HFFc6 (cell line): ENCODE results near the gene RPL29. TPM values are rescaled to one million over a fixed set of nuclear protein-coding genes. Genes with fewer than 3 reads are reported as not detected.

Experiments
- DNase-seq: peaks from one replicate; pipeline ENCODE4 v3.0.0-alpha.2; 2018
- H3K27ac Mint-ChIP-seq: 2 replicates; pipeline ENCODE4 v1.8.0; 2020; ENCODE audit warnings: mild to moderate bottlenecking, mixed read lengths
- H3K27me3 Mint-ChIP-seq: 2 replicates; pipeline ENCODE4 v1.8.0; 2021; ENCODE audit warnings: mild to moderate bottlenecking, moderate library complexity, mixed read lengths; ENCODE audit not compliant: insufficient read depth
- H3K36me3 Mint-ChIP-seq: 2 replicates; pipeline ENCODE4 v1.8.0; 2021; ENCODE audit warnings: low read depth, mixed read lengths
- H3K4me1 Mint-ChIP-seq: 2 replicates; pipeline ENCODE4 v1.8.0; 2020; ENCODE audit warnings: low read depth, mixed read lengths
- H3K4me3 Mint-ChIP-seq: 2 replicates; pipeline ENCODE4 v1.8.0; 2020; ENCODE audit warnings: mild to moderate bottlenecking, moderate library complexity, mixed read lengths
- H3K9me3 Mint-ChIP-seq: 2 replicates; pipeline ENCODE4 v1.8.0; 2020; ENCODE audit warnings: mild to moderate bottlenecking, mixed read lengths
- total RNA-seq, 6 experiments: library from RNA; stranded (reverse); fragmentation: NEBNext Ultra II Directional; extraction: Animal tissue kit (Norgen Biotek cat#: 25700); gene quantifications; 2 replicates in 1 of 6; 3 replicates in 5 of 6; pipeline ENCODE4 v1.2.3, GENCODE V29; 2021
- TF ChIP-seq, protein P1 (sequence below): fragments of 200-600 bp; sonication (generic); IDR thresholded peaks from 2 replicates; pipeline ENCODE4 v1.5.0; 2021; ENCODE audit warnings: antibody characterized with exemption, mild to moderate bottlenecking

RPL29 gene
- total RNA-seq, 6 experiments from 2014 or later = 1,011 to 1,270 (median 1,111) TPM

DNA sequence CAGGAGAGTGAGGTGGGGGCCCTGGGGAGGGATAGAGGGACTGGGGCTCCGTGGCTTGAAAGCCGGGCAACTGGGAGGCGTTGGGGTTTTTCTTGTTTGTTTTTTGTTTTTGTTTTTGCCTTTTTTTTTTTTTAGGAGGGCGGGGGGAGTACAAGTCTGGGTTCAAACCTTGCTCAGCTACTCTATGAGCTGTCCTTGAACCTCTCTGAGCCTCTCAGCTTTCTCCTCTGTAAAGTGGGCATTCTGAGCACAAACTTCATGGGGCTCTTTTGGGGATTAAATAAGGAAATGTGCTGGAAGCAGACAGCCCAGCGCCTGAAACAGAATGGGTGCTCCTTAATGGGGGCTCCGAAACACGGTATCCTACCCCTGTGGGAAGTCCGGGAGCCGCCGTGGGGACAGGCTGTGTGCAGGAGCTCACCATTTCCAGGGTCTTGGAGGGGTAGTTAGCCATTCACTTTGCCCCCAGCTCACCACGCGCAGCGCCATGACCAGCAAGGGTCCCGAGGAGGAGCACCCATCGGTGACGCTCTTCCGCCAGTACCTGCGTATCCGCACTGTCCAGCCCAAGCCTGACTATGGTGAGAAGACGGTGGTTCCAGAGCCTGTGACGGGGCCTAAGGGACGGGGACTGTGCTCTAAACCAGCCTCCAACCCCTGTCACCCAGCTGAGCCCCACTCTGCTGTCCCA lies 12.0 kb downstream of the RPL29 start:
- Mint-ChIP-seq H3K4me3 (peak overlapping the region; percentile 90), H3K27ac (peak overlapping the region; percentile 93), H3K4me1 (peaks cover 34% of the 10 kb centered on the region), H3K36me3 (no peaks in the 10 kb centered on the region), H3K9me3 (no peaks in the 10 kb centered on the region), H3K27me3 (peaks cover 2% of the 10 kb centered on the region)
- no peak for DNase-seq
- TF ChIP-seq, protein P1, sequence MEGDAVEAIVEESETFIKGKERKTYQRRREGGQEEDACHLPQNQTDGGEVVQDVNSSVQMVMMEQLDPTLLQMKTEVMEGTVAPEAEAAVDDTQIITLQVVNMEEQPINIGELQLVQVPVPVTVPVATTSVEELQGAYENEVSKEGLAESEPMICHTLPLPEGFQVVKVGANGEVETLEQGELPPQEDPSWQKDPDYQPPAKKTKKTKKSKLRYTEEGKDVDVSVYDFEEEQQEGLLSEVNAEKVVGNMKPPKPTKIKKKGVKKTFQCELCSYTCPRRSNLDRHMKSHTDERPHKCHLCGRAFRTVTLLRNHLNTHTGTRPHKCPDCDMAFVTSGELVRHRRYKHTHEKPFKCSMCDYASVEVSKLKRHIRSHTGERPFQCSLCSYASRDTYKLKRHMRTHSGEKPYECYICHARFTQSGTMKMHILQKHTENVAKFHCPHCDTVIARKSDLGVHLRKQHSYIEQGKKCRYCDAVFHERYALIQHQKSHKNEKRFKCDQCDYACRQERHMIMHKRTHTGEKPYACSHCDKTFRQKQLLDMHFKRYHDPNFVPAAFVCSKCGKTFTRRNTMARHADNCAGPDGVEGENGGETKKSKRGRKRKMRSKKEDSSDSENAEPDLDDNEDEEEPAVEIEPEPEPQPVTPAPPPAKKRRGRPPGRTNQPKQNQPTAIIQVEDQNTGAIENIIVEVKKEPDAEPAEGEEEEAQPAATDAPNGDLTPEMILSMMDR = no peak

DNA sequence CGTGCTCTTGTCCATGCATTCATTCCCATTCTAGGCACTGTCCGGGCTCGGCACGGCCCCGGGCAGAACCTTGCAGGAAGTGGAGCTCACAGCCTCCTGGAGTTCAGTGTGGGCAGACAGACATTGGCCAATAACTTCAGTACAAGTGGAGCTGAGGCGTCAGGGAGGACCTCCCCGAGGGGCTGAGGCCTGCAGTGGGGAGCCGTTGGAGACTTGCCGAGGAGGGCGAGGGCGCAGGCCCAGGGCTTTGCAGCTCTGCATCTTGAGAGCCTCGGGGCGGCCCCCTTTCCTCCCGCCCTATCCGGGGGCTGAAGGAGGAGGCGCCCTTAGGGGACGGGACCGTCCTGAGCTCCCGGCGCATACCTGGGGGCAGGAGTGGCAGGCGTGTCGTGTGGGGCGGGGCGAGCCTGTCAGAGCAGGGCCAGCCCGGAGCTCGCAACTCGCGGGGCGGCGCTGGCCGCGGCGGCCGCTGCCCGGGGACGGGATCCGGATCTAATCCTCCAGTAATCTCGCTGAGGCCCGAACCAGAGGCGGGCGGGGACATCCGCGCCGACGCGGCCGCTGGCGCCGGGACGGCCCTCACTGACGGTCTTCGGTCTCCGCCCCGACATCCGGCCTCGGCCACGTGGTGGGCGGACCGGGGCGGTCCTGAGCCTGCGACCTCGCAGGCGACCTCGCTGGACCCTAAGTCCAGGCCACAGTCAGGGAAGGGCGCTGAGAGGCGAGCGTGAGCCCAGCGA lies 12.7 kb downstream of the RPL29 start, which contains the start of gene ACY1:
Gene ACY1, plus strand, starts transcription at position 698 of the 740 bp plus-strand sequence. CDS start 530 bp downstream, outside the sequence.
- peak within 1 kb of the TSS; percentile 90 for H3K4me3 Mint-ChIP-seq
- no peaks in the 10 kb centered on the region for H3K9me3 Mint-ChIP-seq
- peak within 1 kb of the TSS; percentile 93 for H3K27ac Mint-ChIP-seq
- H3K27me3 Mint-ChIP-seq = peaks cover 2% of the 10 kb centered on the region
- peaks cover 33% of the 10 kb centered on the region for H3K4me1 Mint-ChIP-seq
- H3K36me3 Mint-ChIP-seq = no peaks in the 10 kb centered on the region
- peak; percentile 86 for DNase-seq
- TF ChIP-seq, protein P1 = peak; percentile 40; the same call in 1 of the 2 replicates

DNA sequence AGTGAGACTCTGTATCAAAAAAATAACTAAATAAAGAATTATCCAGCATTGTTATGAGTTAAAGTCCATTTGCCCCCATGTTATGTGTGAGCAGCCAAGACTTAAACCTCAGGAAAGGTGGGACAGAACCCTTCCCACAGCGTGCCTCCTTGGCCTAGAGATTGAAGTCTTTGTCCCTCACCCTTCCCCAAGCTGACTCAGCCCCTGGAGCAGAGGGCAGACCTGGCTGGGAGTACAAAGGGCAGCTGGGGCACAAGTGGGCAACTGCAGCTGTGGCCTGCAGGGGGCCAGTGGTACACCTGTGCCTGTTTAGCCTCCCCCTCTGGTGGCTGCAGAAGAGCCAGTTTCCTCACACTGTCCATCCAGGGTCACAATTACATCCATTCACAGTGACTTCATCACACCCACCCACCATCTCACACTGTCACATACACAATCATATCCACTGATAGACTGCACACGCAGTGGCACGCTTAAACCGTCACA lies 13.3 kb downstream of the RPL29 start:
- Mint-ChIP-seq H3K9me3 (no peaks in the 10 kb centered on the region), H3K4me1 (peaks cover 33% of the 10 kb centered on the region), H3K4me3 (peak overlapping the region; percentile 90), H3K36me3 (no peaks in the 10 kb centered on the region), H3K27me3 (peaks cover 2% of the 10 kb centered on the region), H3K27ac (peak overlapping the region; percentile 93)
- DNase-seq = no peak
- TF ChIP-seq, protein P1 = peak; percentile 78

DNA sequence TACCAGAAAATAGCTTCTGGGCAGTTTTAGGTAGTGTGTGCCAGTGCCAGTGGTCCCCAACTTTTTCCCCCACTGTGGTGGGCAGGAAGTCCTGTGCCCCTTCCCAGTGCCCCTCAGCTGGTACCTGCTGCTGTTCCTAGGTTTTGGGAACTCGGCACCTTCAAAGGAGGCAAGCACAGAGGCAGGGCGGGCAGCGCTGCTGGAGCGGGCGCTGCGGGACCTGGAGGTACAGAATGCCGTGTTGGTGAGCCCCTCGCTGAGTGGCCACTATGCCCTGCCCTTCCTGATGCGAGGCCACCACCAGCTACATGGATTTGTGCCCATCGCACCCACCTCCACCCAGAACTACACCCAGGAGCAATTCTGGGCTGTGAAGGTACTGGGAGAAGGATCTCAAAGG lies 15.4 kb downstream of the RPL29 start:
- TF ChIP-seq, protein P1 = no peak
- no peak overlapping the region for H3K4me3 Mint-ChIP-seq
- DNase-seq = no peak
- no peaks in the 10 kb centered on the region for H3K36me3 Mint-ChIP-seq
- H3K9me3 Mint-ChIP-seq = no peaks in the 10 kb centered on the region
- H3K27ac Mint-ChIP-seq = no peak overlapping the region
- peaks cover 41% of the 10 kb centered on the region for H3K4me1 Mint-ChIP-seq
- peaks cover 2% of the 10 kb centered on the region for H3K27me3 Mint-ChIP-seq

DNA sequence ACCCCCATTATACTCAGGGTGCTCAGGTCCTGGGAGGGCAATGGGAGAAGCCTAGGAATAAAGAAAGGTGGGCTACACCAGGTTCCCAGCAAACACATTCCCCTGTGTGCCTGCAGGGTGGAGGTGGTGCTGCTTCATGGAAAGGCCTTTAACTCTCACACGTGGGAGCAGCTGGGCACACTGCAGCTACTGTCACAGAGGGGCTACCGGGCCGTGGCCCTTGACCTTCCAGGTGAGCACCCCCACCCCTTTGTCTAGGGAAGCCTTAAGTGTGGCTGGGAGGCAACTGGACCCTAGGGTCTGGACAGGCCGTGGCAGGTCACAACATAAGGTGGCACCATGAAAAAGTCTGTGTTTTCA lies 17.6 kb downstream of the RPL29 start:
- H3K4me3 Mint-ChIP-seq = no peak overlapping the region
- TF ChIP-seq, protein P1 = no peak
- no peaks in the 10 kb centered on the region; the same call in 1 of the 2 replicates for H3K27me3 Mint-ChIP-seq
- H3K27ac Mint-ChIP-seq = no peak overlapping the region
- no peaks in the 10 kb centered on the region; the same call in 1 of the 2 replicates for H3K36me3 Mint-ChIP-seq
- H3K4me1 Mint-ChIP-seq = peaks cover 33% of the 10 kb centered on the region
- no peak for DNase-seq
- H3K9me3 Mint-ChIP-seq = no peaks in the 10 kb centered on the region
